ENCODE measurements around the gene NECAB2.
A peak's percentile ranks its signal among the peaks of the same experiment; 100 is the strongest.

Gene NECAB2

DNA sequence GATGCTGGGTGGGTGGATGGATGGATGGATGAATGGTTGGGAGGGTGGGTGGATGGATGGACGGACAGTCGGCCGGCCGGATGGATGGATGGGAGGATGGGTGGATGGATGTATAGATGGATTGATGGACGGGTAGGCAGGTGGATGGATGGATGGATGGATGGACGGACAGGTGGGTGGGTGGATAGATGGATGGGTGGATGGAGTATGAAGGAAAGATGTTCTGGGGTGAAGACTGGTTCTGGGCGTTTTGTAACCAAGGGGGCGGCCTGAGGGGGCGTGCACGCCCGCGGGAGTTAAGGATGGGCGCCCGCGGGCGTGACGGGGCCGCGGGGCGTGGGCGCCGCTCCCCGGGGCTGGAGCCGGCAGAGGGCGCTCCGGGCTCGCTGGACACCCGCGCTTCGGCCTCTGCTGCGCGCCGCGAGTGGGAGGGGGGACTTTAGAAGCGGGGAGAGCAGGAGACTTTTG is at the start of gene NECAB2:
NECAB2 (plus strand) TSS at position 407 of the 468 bp plus-strand sequence. CDS start 405 bp downstream, outside the sequence.
- peak; percentile 35 for ATAC-seq
- DNase-seq = peak; percentile 35 to 38
- Mint-ChIP-seq H3K4me1 (peaks cover 17% of the 10 kb centered on the region), H3K27me3 (peaks cover 46% of the 10 kb centered on the region), H3K27ac (no peak within 1 kb of the TSS), H3K9me3 (no peaks in the 10 kb centered on the region), H3K4me3 (peak within 1 kb of the TSS; percentile 67)

DNA sequence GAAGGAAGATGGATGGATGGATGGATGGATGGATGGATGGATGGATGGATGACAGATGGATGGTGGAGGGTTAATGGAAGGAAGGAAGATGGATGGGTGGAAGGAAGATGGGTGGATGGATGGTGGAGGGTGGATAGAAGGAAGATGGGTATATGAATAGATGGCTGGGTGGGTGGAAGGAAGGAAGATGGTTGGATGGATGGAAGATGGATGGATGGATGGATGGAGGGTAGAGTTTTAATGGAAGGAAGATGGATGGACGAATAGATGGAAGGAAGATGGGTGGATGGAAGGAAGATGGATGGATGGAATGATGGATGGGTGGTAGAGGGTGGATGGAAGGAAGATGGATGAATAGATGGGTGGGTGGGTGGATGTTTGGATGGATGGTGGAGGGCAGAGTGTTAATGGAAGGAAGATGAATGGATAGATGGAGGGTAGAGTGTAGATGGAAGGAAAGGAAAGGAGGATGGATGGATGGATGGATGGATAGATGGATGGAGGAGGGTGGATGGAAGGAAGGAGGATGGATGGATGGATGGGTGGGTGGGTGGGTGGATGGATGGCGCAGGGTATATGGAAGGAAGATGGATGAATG is 47.1 kb upstream of the NECAB2 start:
- Mint-ChIP-seq H3K4me3 (no peak overlapping the region), H3K27ac (no peak overlapping the region), H3K4me1 (no peaks in the 10 kb centered on the region), H3K27me3 (no peaks in the 10 kb centered on the region), H3K9me3 (peaks cover 0 to 8% of the 10 kb centered on the region in 2 donors)
- DNase-seq = no peak
- no peak for ATAC-seq

DNA sequence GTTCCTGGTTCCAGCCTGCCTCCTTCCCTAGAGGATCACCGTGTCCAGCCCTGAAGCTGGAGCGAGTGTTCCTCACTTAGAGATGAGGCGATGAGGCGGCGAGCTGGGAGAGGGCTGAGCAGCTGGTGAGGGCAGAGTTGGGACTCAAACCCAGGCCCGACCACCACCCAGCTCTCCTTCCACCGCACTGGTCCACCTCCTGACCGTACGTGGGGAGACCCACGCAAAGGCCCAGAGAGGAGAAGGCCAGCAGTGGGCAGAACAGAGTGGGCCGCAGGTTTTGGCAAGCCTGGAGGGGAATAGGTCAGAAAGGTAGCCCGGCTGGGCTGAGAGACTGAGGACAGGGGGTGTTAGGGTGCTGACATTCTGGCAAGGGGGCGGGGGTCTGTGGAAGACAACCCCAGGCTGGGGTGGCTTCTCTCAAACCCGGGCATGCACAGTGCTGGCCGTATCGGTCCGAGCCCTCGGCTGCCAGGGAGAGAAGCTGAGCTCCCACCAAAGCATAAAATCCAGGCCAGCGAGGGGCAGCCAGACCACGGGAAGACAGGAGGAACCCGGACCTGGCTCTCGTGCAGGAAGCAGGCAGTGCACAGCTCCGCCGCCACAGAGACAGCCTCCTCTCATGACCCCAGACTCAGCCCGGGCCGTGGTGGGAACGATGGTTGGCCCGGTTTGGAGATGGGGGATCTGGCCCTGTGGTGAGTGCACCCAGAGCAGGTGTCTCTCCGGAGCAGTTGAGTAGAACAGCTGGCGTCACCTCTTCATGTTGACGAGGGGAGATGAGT is 44.3 kb upstream of the NECAB2 start:
- peaks cover 0 to 8% of the 10 kb centered on the region in 2 donors for H3K9me3 Mint-ChIP-seq
- no peaks in the 10 kb centered on the region for H3K27me3 Mint-ChIP-seq
- H3K4me1 Mint-ChIP-seq = peaks cover 6% of the 10 kb centered on the region
- ATAC-seq (no peak), DNase-seq (no peak)
- no peak overlapping the region for H3K4me3 Mint-ChIP-seq
- H3K27ac Mint-ChIP-seq = peak overlapping the region in 1 of 2 donors; percentile 49

DNA sequence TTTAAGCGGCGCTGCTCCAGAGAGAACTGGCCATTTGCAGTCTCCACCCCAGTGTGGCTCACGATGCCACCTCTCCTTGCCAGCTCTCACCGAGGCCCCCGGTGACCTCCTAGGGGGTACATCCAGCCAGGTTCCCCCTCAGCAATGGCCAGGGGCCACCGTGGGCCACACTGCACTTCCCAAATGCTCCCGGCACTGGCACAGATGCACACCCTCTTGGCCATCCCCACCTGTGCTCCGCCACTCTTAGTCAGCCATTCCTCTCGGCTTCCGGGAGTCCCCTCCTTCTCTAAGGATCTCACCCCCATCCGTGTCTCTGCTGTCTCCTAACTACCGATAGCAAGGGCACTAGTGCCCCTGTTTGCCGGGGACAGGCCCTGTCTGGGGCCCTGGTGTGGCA is 43.4 kb upstream of the NECAB2 start:
- no peak for DNase-seq
- Mint-ChIP-seq H3K4me3 (no peak overlapping the region), H3K4me1 (peaks cover 6% of the 10 kb centered on the region), H3K27me3 (no peaks in the 10 kb centered on the region), H3K9me3 (no peaks in the 10 kb centered on the region), H3K27ac (no peak overlapping the region)
- ATAC-seq = no peak

DNA sequence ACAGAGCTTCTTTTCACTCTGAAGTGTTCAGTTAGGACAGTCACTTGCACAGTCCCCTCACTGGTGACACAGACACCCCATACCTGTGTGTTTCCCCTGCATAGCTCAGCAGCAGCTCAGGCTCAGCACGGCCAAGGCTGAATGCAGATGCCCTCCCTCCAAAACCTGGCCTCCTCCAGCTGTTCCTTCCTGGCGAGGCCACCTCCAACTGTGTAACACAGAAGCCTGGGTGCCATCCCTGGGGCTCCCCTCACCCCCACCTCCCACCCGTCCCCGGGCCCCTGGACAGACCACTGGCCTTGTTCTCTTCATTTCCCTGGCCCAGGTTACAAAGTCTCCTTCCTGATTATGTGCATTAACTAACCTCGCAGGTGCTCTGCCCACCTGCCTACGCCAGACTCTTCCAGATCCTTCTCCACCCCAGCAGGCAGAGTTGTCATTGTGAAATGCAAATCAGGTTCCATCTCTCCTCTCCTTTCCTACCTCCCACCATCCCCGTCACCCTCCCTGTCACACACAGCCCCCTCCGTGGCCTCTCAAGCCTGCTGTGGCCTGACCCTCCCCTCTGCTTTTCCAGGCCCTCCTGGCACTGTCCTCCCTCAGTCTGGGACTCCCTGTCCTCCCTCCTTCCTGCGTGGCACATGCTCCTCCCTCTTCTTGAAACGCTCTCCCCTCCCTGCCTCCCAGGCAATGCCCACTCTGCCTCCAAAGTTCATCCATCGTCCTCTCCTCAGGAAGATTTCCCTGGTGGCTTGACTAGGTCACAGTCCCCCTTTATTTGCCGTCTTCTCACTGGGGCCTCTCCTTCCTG is 42.7 kb upstream of the NECAB2 start:
- no peaks in the 10 kb centered on the region for H3K9me3 Mint-ChIP-seq
- ATAC-seq (peak; percentile 24), DNase-seq (no peak)
- H3K4me3 Mint-ChIP-seq = no peak overlapping the region
- peak overlapping the region in 1 of 2 donors; percentile 7 for H3K27ac Mint-ChIP-seq
- H3K27me3 Mint-ChIP-seq = no peaks in the 10 kb centered on the region
- H3K4me1 Mint-ChIP-seq = peaks cover 6% of the 10 kb centered on the region

DNA sequence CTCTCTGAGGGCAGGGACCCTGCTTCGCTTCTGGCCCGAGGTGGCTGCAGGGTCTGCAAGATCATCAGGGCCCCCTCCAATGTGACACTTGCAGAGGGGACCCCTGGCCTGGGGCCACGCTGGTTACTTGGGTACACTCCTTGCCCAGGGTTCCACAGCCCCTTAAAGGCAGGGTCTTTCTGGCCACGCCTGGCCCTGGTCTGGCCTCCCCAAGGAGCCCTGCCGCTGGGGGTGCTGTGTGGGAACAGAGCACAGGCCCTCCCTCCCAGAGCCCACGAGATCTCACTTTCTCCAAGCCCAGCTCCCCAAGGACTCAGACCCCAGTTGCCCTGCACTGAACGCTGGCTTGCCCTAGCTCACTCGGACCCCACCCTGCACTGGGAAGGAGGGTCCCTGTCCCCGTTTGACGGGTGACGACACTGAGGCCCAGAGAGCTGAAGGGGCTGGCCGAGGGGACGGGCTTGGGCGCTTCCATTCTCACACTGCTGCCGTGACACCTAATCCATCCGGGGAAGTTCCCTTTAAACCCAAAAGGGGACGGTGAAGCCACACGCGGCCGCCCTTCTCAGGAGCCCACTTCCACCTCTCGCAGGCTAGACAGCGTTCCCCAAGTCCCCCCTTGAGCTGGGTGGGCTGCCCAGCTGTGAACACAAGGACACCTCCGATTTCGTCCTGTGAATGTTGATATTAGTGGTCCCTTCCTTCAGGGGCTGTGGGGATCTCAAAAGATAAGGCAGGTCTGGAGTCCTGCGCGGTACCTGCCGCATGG is 41.9 kb upstream of the NECAB2 start:
- H3K4me3 Mint-ChIP-seq = no peak overlapping the region

DNA sequence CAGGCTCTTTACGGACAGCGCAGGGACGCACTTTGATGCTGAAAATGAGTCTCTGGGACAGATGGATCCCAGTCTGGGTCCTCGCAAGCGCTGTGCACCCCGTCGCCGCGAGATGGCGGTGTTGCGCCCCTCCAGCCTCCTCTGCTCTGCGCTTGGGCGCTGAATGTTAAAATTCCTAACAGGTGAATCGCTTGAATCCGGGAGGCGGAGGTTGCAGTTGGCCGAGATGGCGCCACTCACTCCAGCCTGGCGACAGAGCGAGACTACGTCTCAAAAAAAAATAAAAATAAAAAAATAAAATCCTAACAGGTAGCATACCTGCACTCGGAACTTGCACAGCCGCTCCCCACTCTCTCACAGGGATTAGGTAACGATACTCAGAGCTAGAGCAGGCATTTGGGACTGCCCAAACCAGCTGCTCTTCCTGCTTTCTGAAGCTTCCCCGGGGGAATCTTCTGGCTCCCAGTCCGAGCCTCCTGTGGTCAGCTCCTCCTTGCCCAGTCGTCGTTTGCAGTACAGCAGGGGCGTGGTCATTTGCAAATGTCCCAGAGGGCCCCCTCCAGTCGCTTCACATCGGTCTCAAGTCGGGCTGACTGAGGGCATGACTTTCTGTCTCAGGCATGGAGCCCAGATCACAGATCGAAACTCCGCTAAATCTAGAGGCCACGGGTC is 41.2 kb upstream of the NECAB2 start:
- no peaks in the 10 kb centered on the region for H3K9me3 Mint-ChIP-seq
- no peak overlapping the region for H3K4me3 Mint-ChIP-seq
- peaks cover 6% of the 10 kb centered on the region for H3K4me1 Mint-ChIP-seq
- H3K27ac Mint-ChIP-seq = peak overlapping the region in 1 of 2 donors; percentile 27
- DNase-seq = peak; percentile 53 to 58
- H3K27me3 Mint-ChIP-seq = no peaks in the 10 kb centered on the region
- peak; percentile 72 for ATAC-seq

More for the DNA sequence above, 41.9 kb upstream of the NECAB2 start:
- ATAC-seq = no peak
- peak overlapping the region in 1 of 2 donors; percentile 27 for H3K27ac Mint-ChIP-seq
- no peaks in the 10 kb centered on the region for H3K9me3 Mint-ChIP-seq
- no peaks in the 10 kb centered on the region for H3K27me3 Mint-ChIP-seq
- DNase-seq = no peak
- peaks cover 6% of the 10 kb centered on the region for H3K4me1 Mint-ChIP-seq

DNA sequence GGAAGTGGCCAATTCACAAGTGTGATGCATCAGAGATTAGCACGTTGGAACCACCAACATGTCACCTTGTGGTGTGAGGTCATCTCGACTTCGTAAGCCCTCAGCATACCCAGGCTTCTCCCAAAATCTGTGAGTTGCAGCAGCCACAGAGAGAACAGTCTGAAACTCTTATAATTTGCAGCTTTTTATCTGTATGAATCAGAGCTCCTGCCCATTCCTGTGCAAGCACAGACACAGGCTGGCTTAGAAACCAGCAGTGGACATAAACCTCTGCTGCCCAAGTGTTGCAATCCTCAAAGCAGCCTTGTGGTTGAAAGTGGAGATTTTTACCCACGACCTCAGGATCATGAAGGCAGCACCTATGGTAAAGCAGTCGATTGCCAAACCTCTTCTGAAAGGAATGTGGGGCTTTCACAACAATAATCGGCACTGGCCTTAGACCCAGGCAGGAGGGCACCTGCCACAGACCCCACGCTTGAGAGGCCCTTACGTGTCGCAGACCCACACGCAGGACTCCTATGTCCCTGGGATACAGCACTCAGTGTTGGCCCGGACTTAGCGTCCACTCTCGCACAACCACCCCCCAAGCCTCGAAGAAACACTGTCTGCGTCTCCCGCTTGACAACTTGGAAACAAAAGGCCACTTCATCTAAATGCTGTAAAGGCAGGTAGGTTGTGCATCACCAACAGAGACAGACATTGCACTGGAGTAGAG is 39.5 kb upstream of the NECAB2 start:
- DNase-seq = no peak
- Mint-ChIP-seq H3K27ac (no peak overlapping the region), H3K9me3 (no peaks in the 10 kb centered on the region), H3K27me3 (no peaks in the 10 kb centered on the region), H3K4me1 (peaks cover 6% of the 10 kb centered on the region), H3K4me3 (no peak overlapping the region)
- no peak for ATAC-seq

DNA sequence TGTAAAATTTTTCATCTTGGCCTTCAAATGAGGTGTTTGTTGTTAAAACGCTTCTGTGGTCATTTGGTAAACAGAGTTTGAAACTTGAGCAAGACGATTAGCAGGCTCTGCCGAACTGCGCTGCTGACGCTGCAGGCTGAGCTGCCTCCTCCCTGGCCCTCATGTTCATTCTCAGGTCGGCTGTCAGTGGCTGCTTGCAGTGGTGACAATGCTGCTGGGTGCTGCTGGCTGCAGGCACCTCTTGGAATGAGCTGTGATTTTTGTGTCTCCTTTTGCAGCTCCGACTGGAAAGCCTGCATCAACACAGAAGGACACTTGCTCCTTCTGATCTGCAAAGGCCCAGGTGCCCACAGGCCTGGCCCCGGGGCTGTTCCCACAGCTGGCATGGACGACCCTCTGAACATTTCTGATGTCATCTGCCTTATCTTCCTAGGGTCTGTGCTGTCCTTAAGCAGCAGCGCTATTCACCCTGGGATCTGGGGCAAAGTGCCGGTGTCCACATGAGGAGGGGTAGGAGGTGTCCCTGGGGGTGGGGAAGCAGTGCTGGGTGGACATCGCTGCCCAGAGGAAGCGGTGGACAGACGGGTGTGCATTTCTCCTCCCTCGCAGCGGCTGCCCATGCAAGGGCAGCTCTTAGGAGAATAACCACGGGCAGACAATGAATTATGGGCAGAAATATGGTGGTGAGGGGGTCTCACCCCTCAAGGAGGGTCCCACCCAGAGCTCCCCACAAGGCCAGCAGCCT is 38.1 kb upstream of the NECAB2 start:
- no peak overlapping the region for H3K4me3 Mint-ChIP-seq
- H3K27ac Mint-ChIP-seq = no peak overlapping the region
- H3K27me3 Mint-ChIP-seq = no peaks in the 10 kb centered on the region
- H3K9me3 Mint-ChIP-seq = no peaks in the 10 kb centered on the region
- H3K4me1 Mint-ChIP-seq = peaks cover 6% of the 10 kb centered on the region
- DNase-seq (no peak), ATAC-seq (no peak)

DNA sequence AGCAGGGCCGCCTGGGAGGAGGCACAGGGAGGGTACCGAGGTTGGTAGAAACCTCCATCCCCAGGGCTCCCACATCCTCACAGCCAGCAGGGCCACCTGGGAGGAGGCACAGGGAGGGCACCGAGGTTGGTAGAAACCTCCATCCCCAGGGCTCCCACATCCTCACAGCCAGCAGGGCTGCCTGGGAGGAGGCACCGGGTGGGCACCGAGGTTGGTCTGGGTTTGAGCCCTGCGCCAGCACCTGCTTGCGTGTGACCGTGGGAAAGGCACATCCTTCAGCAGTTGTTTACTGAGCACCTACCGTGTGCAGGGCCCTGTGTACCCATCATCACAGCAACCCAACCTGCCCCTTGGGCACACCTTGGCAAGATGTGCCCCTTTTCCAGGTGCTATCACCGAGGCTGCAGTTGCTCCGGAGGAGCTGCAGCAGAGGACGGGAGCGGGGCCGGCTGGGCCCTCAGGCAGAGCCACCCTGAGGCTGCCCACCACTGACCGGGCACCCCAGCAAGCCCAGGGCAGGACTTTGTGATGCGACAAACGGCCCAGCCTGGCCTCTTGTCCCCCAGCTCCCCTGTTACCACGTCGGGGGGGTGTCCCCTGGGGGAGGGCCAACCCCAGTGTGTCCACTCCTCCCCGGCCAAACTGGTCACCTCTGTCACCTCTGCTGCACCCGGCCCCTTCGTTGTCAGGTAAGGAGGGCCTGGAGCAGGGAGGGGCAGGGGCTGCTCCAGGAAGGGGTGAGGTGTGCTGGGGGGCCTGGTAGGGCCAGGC is 37.1 kb upstream of the NECAB2 start:
- Mint-ChIP-seq H3K9me3 (no peaks in the 10 kb centered on the region), H3K4me3 (no peak overlapping the region), H3K4me1 (peaks cover 6% of the 10 kb centered on the region), H3K27me3 (no peaks in the 10 kb centered on the region), H3K27ac (no peak overlapping the region)
- DNase-seq (no peak), ATAC-seq (peak; percentile 11)

DNA sequence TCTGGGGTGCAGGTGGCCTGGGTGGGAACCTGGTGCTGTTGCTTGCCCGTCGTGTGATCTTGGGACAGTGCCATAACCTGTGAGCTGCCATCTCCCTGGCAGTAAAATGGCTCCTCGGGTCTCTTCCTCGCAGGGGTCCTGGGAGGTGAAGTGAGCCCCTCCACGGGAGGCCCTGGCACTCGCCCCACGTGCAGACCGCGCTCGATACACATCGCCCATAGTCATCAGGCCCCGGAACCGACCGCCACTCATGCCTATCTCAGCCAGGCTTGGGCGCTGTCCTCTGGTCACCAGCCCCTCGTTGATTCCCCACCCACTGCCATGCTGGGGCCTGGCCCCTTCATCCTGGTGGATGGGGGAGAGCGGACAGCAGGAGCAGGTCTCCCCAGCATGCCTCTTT is 36.5 kb upstream of the NECAB2 start:
- Mint-ChIP-seq H3K9me3 (no peaks in the 10 kb centered on the region), H3K27me3 (no peaks in the 10 kb centered on the region), H3K4me1 (peaks cover 2% of the 10 kb centered on the region), H3K4me3 (no peak overlapping the region), H3K27ac (no peak overlapping the region)
- peak; percentile 3 for ATAC-seq
- DNase-seq = no peak

DNA sequence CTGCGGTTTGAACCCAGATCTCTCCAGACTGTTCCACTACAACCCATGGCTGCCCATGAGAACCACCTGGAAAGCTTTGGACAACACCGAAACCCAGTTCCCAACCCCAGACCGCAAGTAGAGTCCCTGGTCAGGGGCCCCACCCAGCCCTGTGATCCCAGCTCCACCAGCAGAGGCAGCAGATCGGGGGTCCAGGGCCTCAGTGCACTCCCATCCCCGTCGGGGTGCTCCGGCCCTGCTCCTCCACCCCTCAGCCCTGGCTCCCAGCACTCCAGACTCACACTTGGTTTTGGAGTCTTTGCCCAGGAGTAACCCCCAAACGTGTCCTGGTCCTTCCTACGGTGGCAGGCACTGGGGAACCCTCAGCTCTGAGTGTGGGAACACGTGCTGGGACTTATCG is 35.7 kb upstream of the NECAB2 start:
- ATAC-seq = no peak
- H3K27me3 Mint-ChIP-seq = no peaks in the 10 kb centered on the region
- no peak overlapping the region for H3K4me3 Mint-ChIP-seq
- no peak for DNase-seq
- H3K9me3 Mint-ChIP-seq = no peaks in the 10 kb centered on the region
- no peaks in the 10 kb centered on the region for H3K4me1 Mint-ChIP-seq
- H3K27ac Mint-ChIP-seq = no peak overlapping the region

All from stimulated activated naive CD8-positive, alpha-beta T cell treated with anti-CD3 and anti-CD28 coated beads, Interleukin-15, amount 100 ng/mL, for 72 hours (primary cell).